ENCODE data around the gene OGFOD1.
A peak's percentile ranks its signal among the peaks of the same experiment; 100 is the strongest.

The OGFOD1 gene

DNA sequence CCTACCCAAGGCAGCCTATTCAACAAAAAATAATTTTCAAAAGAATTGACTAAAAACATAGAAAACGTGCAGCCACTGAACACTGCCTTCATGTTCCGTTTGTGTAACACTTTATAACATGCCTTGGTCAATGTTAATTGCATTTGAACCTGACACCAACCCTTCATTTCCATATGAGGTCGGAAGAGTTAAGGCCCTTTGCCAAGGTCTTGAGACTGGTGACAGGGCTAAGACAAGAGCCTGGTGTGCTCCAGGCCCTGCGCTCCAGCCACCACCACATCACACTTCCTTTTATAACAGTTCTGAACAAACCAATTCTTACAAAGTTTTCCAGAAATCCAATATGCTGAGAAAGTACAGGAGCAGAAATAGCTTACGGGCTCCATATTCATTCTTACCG, 64.3 kb downstream of the OGFOD1 start:
- Histone ChIP-seq H4K20me1 (ENCODE audit: insufficient read depth, low read length, poor library complexity, severe bottlenecking) (no peaks in the 10 kb centered on the region), H3K9ac (ENCODE audit: low read depth, low read length, poor library complexity, severe bottlenecking) (no peak overlapping the region), H3K9me2 (replicated peaks; ENCODE audit: low read depth, low read length) (no peaks in the 10 kb centered on the region), H3K4me3 (ENCODE audit: low read length, poor library complexity, severe bottlenecking) (no peak overlapping the region), H3F3A (ENCODE audit: low read depth) (no peaks in the 10 kb centered on the region), H3K4me1 (ENCODE audit: insufficient read depth, low read length, poor library complexity, severe bottlenecking) (peaks cover 27% of the 10 kb centered on the region), H3K9me3 (ENCODE audit: insufficient read depth, low read depth, low read length) (no peaks in the 10 kb centered on the region), H3K36me3 (ENCODE audit: insufficient read depth, low read length) (peaks cover 2% of the 10 kb centered on the region; the same call in 1 of the 2 replicates), H3K27me3 (ENCODE audit: insufficient read depth, low read length, poor library complexity, severe bottlenecking) (no peaks in the 10 kb centered on the region), H3K4me2 (ENCODE audit: low read depth, low read length, poor library complexity, severe bottlenecking) (peak overlapping the region; percentile 11), H2AFZ (ENCODE audit: low read length) (no peak overlapping the region), H3K79me2 (ENCODE audit: insufficient read depth, low read length) (peaks cover 7% of the 10 kb centered on the region; the same call in 1 of the 2 replicates)
- TF ChIP-seq EZH2phosphoT487 (IDR thresholded peaks at IDR 0.05; ENCODE audit: borderline replicate concordance) = no peak
- TF ChIP-seq, protein P1, sequence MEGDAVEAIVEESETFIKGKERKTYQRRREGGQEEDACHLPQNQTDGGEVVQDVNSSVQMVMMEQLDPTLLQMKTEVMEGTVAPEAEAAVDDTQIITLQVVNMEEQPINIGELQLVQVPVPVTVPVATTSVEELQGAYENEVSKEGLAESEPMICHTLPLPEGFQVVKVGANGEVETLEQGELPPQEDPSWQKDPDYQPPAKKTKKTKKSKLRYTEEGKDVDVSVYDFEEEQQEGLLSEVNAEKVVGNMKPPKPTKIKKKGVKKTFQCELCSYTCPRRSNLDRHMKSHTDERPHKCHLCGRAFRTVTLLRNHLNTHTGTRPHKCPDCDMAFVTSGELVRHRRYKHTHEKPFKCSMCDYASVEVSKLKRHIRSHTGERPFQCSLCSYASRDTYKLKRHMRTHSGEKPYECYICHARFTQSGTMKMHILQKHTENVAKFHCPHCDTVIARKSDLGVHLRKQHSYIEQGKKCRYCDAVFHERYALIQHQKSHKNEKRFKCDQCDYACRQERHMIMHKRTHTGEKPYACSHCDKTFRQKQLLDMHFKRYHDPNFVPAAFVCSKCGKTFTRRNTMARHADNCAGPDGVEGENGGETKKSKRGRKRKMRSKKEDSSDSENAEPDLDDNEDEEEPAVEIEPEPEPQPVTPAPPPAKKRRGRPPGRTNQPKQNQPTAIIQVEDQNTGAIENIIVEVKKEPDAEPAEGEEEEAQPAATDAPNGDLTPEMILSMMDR (conservative IDR thresholded peaks at IDR 0.05; ENCODE audit: low read length) = no peak

DNA sequence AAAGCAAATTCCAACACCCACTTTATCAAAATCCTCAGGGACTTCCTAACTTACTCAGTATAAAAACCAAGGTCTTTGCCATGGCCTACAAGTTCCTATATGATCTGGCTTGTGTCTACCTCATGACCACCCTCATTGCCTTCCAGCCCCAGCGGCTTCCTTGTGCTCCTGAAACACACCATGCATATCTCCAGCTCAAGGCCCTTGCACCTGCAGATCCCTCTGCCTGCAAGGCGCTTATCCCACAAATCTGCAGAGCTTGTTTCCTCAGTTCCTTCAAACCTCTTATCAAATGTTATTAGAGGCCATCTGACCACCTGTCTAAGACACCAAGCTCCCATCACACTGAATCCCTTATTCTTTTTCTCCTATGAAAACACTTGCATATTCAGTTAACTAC, 65.9 kb downstream of the OGFOD1 start:
- Histone ChIP-seq H4K20me1 (ENCODE audit: insufficient read depth, low read length, poor library complexity, severe bottlenecking) (no peaks in the 10 kb centered on the region), H3K9ac (ENCODE audit: low read depth, low read length, poor library complexity, severe bottlenecking) (no peak overlapping the region), H3K9me3 (ENCODE audit: insufficient read depth, low read depth, low read length) (no peaks in the 10 kb centered on the region), H3K27me3 (ENCODE audit: insufficient read depth, low read length, poor library complexity, severe bottlenecking) (no peaks in the 10 kb centered on the region), H3K4me1 (ENCODE audit: insufficient read depth, low read length, poor library complexity, severe bottlenecking) (peaks cover 27% of the 10 kb centered on the region), H3K4me3 (ENCODE audit: low read length, poor library complexity, severe bottlenecking) (no peak overlapping the region), H2AFZ (ENCODE audit: low read length) (no peak overlapping the region), H3K4me2 (ENCODE audit: low read depth, low read length, poor library complexity, severe bottlenecking) (no peak overlapping the region), H3F3A (ENCODE audit: low read depth) (no peaks in the 10 kb centered on the region), H3K36me3 (ENCODE audit: insufficient read depth, low read length) (no peaks in the 10 kb centered on the region), H3K79me2 (ENCODE audit: insufficient read depth, low read length) (peaks cover 7% of the 10 kb centered on the region; the same call in 1 of the 2 replicates), H3K9me2 (replicated peaks; ENCODE audit: low read depth, low read length) (no peaks in the 10 kb centered on the region)
- TF ChIP-seq, protein P1 (conservative IDR thresholded peaks at IDR 0.05; ENCODE audit: low read length) = no peak
- TF ChIP-seq EZH2phosphoT487 (IDR thresholded peaks at IDR 0.05; ENCODE audit: borderline replicate concordance) = no peak

GRCh38 chr16:56518425-56518824, 67.1 kb downstream of the OGFOD1 start:
- Histone ChIP-seq H3K4me1 (ENCODE audit: insufficient read depth, low read length, poor library complexity, severe bottlenecking) (peaks cover 27% of the 10 kb centered on the region), H3K27me3 (ENCODE audit: insufficient read depth, low read length, poor library complexity, severe bottlenecking) (no peaks in the 10 kb centered on the region), H3F3A (ENCODE audit: low read depth) (no peaks in the 10 kb centered on the region), H3K9me2 (replicated peaks; ENCODE audit: low read depth, low read length) (no peaks in the 10 kb centered on the region), H3K4me2 (ENCODE audit: low read depth, low read length, poor library complexity, severe bottlenecking) (peak overlapping the region; percentile 72), H3K9me3 (ENCODE audit: insufficient read depth, low read depth, low read length) (no peaks in the 10 kb centered on the region), H3K79me2 (ENCODE audit: insufficient read depth, low read length) (peaks cover 7% of the 10 kb centered on the region; the same call in 1 of the 2 replicates), H2AFZ (ENCODE audit: low read length) (no peak overlapping the region), H3K9ac (ENCODE audit: low read depth, low read length, poor library complexity, severe bottlenecking) (no peak overlapping the region), H4K20me1 (ENCODE audit: insufficient read depth, low read length, poor library complexity, severe bottlenecking) (no peaks in the 10 kb centered on the region), H3K36me3 (ENCODE audit: insufficient read depth, low read length) (no peaks in the 10 kb centered on the region), H3K4me3 (ENCODE audit: low read length, poor library complexity, severe bottlenecking) (no peak overlapping the region)
- TF ChIP-seq EZH2phosphoT487 (IDR thresholded peaks at IDR 0.05; ENCODE audit: borderline replicate concordance) = no peak
- TF ChIP-seq, protein P1 (conservative IDR thresholded peaks at IDR 0.05; ENCODE audit: low read length) = no peak

All from Loucy (cell line).